HepG2 (cell line): ENCODE measurements around the gene ESPNL. TPM values are rescaled to one million over a fixed set of nuclear protein-coding genes. Genes with fewer than 3 reads are reported as not detected.

ENCODE experiments used
- ATF1 ChIP-seq: IDR thresholded peaks from 2 replicates; pipeline ENCODE4 v1.6.1; 2016; ENCODE audit warnings: mild to moderate bottlenecking, control low read depth
- CREBL2 ChIP-seq: sonication (generic); formaldehyde crosslinking; IDR thresholded peaks from 2 replicates; pipeline ENCODE4 v1.8.1; 2023; ENCODE audit warnings: missing genetic modification reagents, mild to moderate bottlenecking, borderline replicate concordance
- FOXO4 ChIP-seq: sonication (generic); formaldehyde crosslinking; conservative IDR thresholded peaks from 2 replicates; pipeline ENCODE4 v1.8.1; 2023; ENCODE audit warnings: missing genetic modification reagents
- GABPB1 ChIP-seq: IDR thresholded peaks from 2 replicates; pipeline ENCODE4 v1.6.1; 2016; ENCODE audit warnings: mild to moderate bottlenecking, missing genetic modification reagents, moderate library complexity, missing compliant biosample characterization
- HDAC2 ChIP-seq: sonication (generic); formaldehyde crosslinking; IDR thresholded peaks from 2 replicates; pipeline ENCODE4 v1.4.0; 2020; ENCODE audit warnings: missing genetic modification reagents
- KAT8 ChIP-seq: IDR thresholded peaks from 2 replicates; pipeline ENCODE4 v1.6.1; 2016; ENCODE audit warnings: missing genetic modification reagents, missing compliant biosample characterization
- KDM5B ChIP-seq: sonication (generic); formaldehyde crosslinking; IDR thresholded peaks from 2 replicates; pipeline ENCODE4 v1.4.0; 2020; ENCODE audit warnings: missing genetic modification reagents, mild to moderate bottlenecking, borderline replicate concordance
- NAIF1 ChIP-seq: sonication (generic); formaldehyde crosslinking; IDR thresholded peaks from 2 replicates; pipeline ENCODE4 v1.5.0; 2020; ENCODE audit warnings: mild to moderate bottlenecking, missing genetic modification reagents, borderline replicate concordance
- PLSCR1 ChIP-seq: sonication (generic); formaldehyde crosslinking; IDR thresholded peaks from 2 replicates; pipeline ENCODE4 v1.5.0; 2020; ENCODE audit warnings: missing genetic modification reagents, mild to moderate bottlenecking, borderline replicate concordance
- REXO4 ChIP-seq: sonication (generic); formaldehyde crosslinking; IDR thresholded peaks from 2 replicates; pipeline ENCODE4 v1.8.0; 2022; ENCODE audit warnings: missing genetic modification reagents, mild to moderate bottlenecking, borderline replicate concordance
- TCF12 ChIP-seq, 2 experiments: fragments of 450-650 bp in 1 of 2; sonication (generic) in 1 of 2; formaldehyde crosslinking in 1 of 2; IDR thresholded peaks; 2 replicates each; pipeline versions ENCODE4 v1.6.1 to v1.8.0; 2017 to 2022; ENCODE audit warnings: antibody characterized with exemption in 1 of 2, mild to moderate bottlenecking in 1 of 2, missing genetic modification reagents in 1 of 2, moderate library complexity in 1 of 2
- UBTF ChIP-seq: sonication (generic); formaldehyde crosslinking; IDR thresholded peaks from 2 replicates; pipeline ENCODE4 v1.4.0; 2020; ENCODE audit warnings: mild to moderate bottlenecking, missing genetic modification reagents
- ZFAT ChIP-seq: sonication (generic); formaldehyde crosslinking; conservative IDR thresholded peaks from 2 replicates; pipeline ENCODE4 v1.8.1; 2023; ENCODE audit warnings: missing genetic modification reagents, inconsistent platforms
- ZNF160 ChIP-seq: sonication (generic); formaldehyde crosslinking; IDR thresholded peaks from 2 replicates; pipeline ENCODE4 v1.8.0; 2022; ENCODE audit warnings: mild to moderate bottlenecking, inconsistent platforms, missing genetic modification reagents
- ZNF18 ChIP-seq: sonication (generic); formaldehyde crosslinking; IDR thresholded peaks from 2 replicates; pipeline ENCODE4 v1.8.0; 2022; ENCODE audit warnings: mild to moderate bottlenecking, missing genetic modification reagents; ENCODE audit not compliant: insufficient replicate concordance
- ZNF34 ChIP-seq: sonication (generic); formaldehyde crosslinking; IDR thresholded peaks from 2 replicates; pipeline ENCODE4 v1.4.0; 2020; ENCODE audit warnings: mild to moderate bottlenecking, missing genetic modification reagents, borderline replicate concordance
- ZNF792 ChIP-seq: IDR thresholded peaks from 2 replicates; pipeline ENCODE4 v1.6.1; 2016
- ZSCAN12 ChIP-seq: sonication (generic); formaldehyde crosslinking; IDR thresholded peaks from 2 replicates; pipeline ENCODE4 v1.9.0; 2021; ENCODE audit warnings: mild to moderate bottlenecking, missing genetic modification reagents
- ZSCAN21 ChIP-seq: sonication (generic); formaldehyde crosslinking; IDR thresholded peaks from 2 replicates; pipeline ENCODE4 v1.8.0; 2022; ENCODE audit warnings: mild to moderate bottlenecking, missing genetic modification reagents, moderate library complexity, borderline replicate concordance
- polyA plus RNA-seq, 8 experiments: library from polyadenylated mRNA; depleted of rRNA in 3 of 8; stranded (reverse) in 7 of 8; unstranded in 1 of 8; fragments of >200 nt; fragmentation: Illumina TruSeq in 4 of 8; extraction: Trizol in 4 of 8; gene quantifications; 2 replicates each; pipeline versions ENCODE4 v1.2.1 to v1.2.3, GENCODE V29; 2011 to 2016; ENCODE audit warnings: low read depth in 4 of 8, missing spikeins in 1 of 8, mixed read lengths in 1 of 8; ENCODE audit not compliant: insufficient read depth in 1 of 8
- total RNA-seq, 5 experiments: library from RNA; depleted of rRNA; stranded (reverse); fragments of >200 nt; fragmentation: Illumina TruSeq; extraction: Trizol; gene quantifications; 2 replicates each; pipeline ENCODE4 v1.2.3, GENCODE V29; 2016; ENCODE audit warnings: low read depth in 1 of 5
- TF ChIP-seq, protein P1 (sequence below): sonication (generic); formaldehyde crosslinking; IDR thresholded peaks from 2 replicates; pipeline ENCODE4 v1.4.0; 2020; ENCODE audit warnings: missing genetic modification reagents

Gene ESPNL
- total and polyA plus RNA-seq, 2 of the 13 experiments (the other 11 are each of a cell fraction or from before 2014, with no cell fraction given) = 0.45 to 0.80 TPM

GRCh38 chr2:238106698-238107524, 6.8 kb downstream of the ESPNL start (continued):
- TF ChIP-seq UBTF (CRISPR knock-in tag) (peak; percentile 41; the same call in 1 of the 2 replicates), KAT8 (CRISPR knock-in tag) (no peak), PLSCR1 (no peak), FOXO4 (CRISPR knock-in tag) (no peak), ZFAT (CRISPR knock-in tag) (no peak), ZNF18 (CRISPR knock-in tag) (no peak), ZNF160 (CRISPR knock-in tag) (0 out of 2 replicates have a peak, but pooled peaks have one; percentile 62), HDAC2 (no peak), TCF12 (IDR thresholded peaks at IDR 0.05) (no peak), TCF12 (CRISPR knock-in tag; IDR thresholded peaks at IDR 0.05) (0 out of 2 replicates have a peak, but pooled peaks have one; percentile 71), GABPB1 (CRISPR knock-in tag) (peak; percentile 47; the same call in 1 of the 2 replicates), KDM5B (peak; percentile 44), NAIF1 (no peak), ZSCAN21 (CRISPR knock-in tag) (0 out of 2 replicates have a peak, but pooled peaks have one; percentile 38), ZNF34 (CRISPR knock-in tag) (no peak), REXO4 (CRISPR knock-in tag) (no peak), ZSCAN12 (CRISPR knock-in tag) (no peak), CREBL2 (CRISPR knock-in tag) (0 out of 2 replicates have a peak, but pooled peaks have one; percentile 28), ZNF792 (CRISPR knock-in tag) (no peak; the same call in 1 of the 2 replicates), ATF1 (CRISPR knock-in tag) (no peak)
- TF ChIP-seq, protein P1, sequence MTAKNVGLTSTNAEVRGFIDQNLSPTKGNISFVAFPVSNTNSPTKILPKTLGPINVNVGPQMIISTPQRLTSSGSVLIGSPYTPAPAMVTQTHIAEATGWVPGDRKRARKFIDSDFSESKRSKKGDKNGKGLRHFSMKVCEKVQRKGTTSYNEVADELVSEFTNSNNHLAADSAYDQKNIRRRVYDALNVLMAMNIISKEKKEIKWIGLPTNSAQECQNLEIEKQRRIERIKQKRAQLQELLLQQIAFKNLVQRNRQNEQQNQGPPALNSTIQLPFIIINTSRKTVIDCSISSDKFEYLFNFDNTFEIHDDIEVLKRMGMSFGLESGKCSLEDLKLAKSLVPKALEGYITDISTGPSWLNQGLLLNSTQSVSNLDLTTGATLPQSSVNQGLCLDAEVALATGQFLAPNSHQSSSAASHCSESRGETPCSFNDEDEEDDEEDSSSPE (CRISPR knock-in tag) = no peak
